PC-9 (cell line): ENCODE results near the gene KRTAP10-1.

ENCODE experiments used
- EZH2 ChIP-seq: fragments of 200-600 bp; sonication (generic); IDR thresholded peaks from 2 replicates; pipeline ENCODE4 v1.8.0; 2017; ENCODE audit warnings: antibody characterized with exemption, low read depth
- TF ChIP-seq, protein P1 (sequence below): fragments of 200-600 bp; sonication (generic); conservative IDR thresholded peaks from 2 replicates; pipeline ENCODE4 v1.6.1; 2017; ENCODE audit warnings: mixed run types, antibody characterized with exemption, mild to moderate bottlenecking, moderate library complexity

DNA sequence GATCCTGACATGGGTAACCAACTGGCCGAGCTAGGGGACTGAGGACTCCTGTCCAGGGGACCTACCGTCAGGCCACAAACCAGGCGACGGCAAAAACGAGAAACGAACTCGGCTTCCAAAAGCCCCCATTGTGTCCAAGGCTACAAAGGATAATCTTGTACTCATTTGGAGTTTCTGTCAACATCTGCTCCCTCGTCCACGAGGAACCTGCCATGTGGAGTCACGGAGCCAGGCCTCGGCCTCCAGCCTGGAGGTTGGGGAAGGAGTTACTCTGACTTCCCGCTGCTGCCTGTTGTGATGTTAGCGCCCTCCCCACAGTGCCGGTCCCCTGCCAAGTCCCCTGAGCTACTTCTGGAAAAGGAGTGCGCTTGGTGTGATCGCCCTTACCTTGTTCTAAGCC lies 7.3 kb downstream of the KRTAP10-1 start:
- TF ChIP-seq, protein P1, sequence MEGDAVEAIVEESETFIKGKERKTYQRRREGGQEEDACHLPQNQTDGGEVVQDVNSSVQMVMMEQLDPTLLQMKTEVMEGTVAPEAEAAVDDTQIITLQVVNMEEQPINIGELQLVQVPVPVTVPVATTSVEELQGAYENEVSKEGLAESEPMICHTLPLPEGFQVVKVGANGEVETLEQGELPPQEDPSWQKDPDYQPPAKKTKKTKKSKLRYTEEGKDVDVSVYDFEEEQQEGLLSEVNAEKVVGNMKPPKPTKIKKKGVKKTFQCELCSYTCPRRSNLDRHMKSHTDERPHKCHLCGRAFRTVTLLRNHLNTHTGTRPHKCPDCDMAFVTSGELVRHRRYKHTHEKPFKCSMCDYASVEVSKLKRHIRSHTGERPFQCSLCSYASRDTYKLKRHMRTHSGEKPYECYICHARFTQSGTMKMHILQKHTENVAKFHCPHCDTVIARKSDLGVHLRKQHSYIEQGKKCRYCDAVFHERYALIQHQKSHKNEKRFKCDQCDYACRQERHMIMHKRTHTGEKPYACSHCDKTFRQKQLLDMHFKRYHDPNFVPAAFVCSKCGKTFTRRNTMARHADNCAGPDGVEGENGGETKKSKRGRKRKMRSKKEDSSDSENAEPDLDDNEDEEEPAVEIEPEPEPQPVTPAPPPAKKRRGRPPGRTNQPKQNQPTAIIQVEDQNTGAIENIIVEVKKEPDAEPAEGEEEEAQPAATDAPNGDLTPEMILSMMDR = no peak
- TF ChIP-seq EZH2 = no peak
